HL-60 (cell line): ENCODE results near the gene TASP1.

Experiments
- CTCF ChIP-seq: IDR thresholded peaks from one replicate; pipeline ENCODE4 v1.5.1; 2011; ENCODE audit warnings: low read length, control low read depth, inconsistent platforms; ENCODE audit not compliant: insufficient read depth
- GABPA ChIP-seq: IDR thresholded peaks from 2 replicates; pipeline ENCODE4 v1.6.1; 2012; ENCODE audit warnings: low read depth
- POLR2AphosphoS5 ChIP-seq: IDR thresholded peaks from 2 replicates; pipeline ENCODE4 v1.6.1; 2012; ENCODE audit warnings: low read depth
- REST ChIP-seq: IDR thresholded peaks from 2 replicates; pipeline ENCODE4 v1.6.1; 2012; ENCODE audit warnings: low read depth; ENCODE audit not compliant: insufficient replicate concordance
- SPI1 ChIP-seq: IDR thresholded peaks from 2 replicates; pipeline ENCODE4 v1.6.1; 2012; ENCODE audit warnings: low read depth, mild to moderate bottlenecking, borderline replicate concordance

- TF ChIP-seq CTCF, result no peak
- TF ChIP-seq REST, result no peak
- TF ChIP-seq GABPA, result no peak
- no peak for TF ChIP-seq SPI1
- TF ChIP-seq POLR2AphosphoS5, result no peak
These were observed 214.4 kb downstream of the TASP1 start for GRCh38 chr20:13424174-13424833.
